AG04449 (cell line): ENCODE measurements around the gene DOCK3.

Source experiments
- CTCF ChIA-PET: fragments of 350-600 bp; formaldehyde crosslinking; extraction: SDS; loops from one replicate; lab custom pipeline; 2021; ENCODE audit warnings: antibody characterized with exemption; lab: Yijun Ruan, JAX
- POLR2A ChIA-PET: fragments of 400-600, 350-600 bp; formaldehyde crosslinking; extraction: SDS; loops from one replicate; lab custom pipeline; 2020; ENCODE audit warnings: antibody characterized with exemption, inconsistent platforms; lab: Yijun Ruan, JAX
- DNase-seq: peaks from one replicate; pipeline ENCODE4 v3.0.0-alpha.2; 2010; ENCODE audit warnings: low read depth, low spot score
- H3K4me3 ChIP-seq: 2 replicates; pipeline ENCODE4 v1.5.1; 2011; ENCODE audit warnings: low read depth, mild to moderate bottlenecking, control low read depth, low read length
- CTCF ChIP-seq: IDR thresholded peaks from one replicate; pipeline ENCODE4 v1.5.1; 2011; ENCODE audit warnings: mild to moderate bottlenecking, moderate library complexity, low read length, control low read depth, inconsistent platforms; ENCODE audit not compliant: insufficient read depth; ENCODE audit errors: missing control alignments

DOCK3 gene

DNA sequence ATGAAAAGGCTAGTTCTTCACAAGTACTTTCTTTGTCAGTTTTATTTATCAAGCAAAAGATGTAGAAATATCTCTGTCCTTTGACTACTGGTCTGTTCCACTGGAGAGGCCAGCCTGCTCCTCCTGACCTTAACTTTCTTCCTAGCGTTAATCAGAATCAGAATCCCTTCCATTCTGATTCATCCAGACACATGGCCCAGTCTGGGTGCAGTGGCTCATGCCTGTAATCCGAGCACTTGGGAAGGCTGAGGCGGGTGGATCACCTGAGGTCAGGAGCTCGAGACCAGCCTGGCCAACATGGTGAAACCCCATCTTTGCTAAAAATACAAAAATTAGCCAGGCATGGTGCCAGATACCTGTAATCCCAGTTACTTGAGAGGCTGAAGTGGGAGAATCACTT is 678.4 kb downstream of the DOCK3 start:
- TF ChIP-seq CTCF, result no peak
- ChIA-PET CTCF (interaction anchor here (1.1 kb wide), 1 partner anchor 37 kb away, joined by 3 read pairs; no protein-coding TSS in a partner anchor), POLR2A (no interaction called here)

DNA sequence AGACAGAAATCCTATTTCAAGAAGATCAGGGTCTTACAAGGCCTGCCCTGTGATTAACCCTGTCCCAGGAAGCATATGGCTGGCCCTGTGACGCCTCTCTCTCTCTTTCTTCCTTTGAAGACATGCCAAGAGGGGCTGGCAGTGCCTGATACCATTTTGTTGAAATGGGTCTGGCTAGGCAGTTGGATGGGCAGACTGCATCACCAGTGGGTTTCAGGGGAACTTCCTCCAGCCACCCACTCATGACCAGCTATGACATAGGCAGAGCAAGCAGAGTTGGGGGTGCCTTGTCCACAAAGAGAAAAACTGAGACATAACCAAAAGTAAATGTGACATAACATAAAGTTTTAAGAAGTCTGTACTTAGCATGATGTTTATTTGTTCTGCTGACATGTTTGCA is 679.0 kb downstream of the DOCK3 start:
- CTCF ChIA-PET, result interaction anchor here (3.2 kb wide), 1 partner anchor 18 kb away, joined by 10 read pairs; no protein-coding TSS in a partner anchor
- no peak for DNase-seq
- no peak for TF ChIP-seq CTCF
- POLR2A ChIA-PET, result no interaction called here
- H3K4me3 ChIP-seq, result no peak overlapping the region

More for the DNA sequence above, 678.4 kb downstream of the DOCK3 start:
- DNase-seq, result no peak
- H3K4me3 ChIP-seq, result no peak overlapping the region

- no peak for DNase-seq
- no peak for TF ChIP-seq CTCF
- H3K4me3 ChIP-seq, result no peak overlapping the region
- CTCF ChIA-PET, result interaction anchor here (3.2 kb wide), 1 partner anchor 17 kb away, joined by 10 read pairs; no protein-coding TSS in a partner anchor
- POLR2A ChIA-PET, result no interaction called here
Measured at GRCh38 chr3:51354172-51354571, 679.4 kb downstream of the DOCK3 start.

DNA sequence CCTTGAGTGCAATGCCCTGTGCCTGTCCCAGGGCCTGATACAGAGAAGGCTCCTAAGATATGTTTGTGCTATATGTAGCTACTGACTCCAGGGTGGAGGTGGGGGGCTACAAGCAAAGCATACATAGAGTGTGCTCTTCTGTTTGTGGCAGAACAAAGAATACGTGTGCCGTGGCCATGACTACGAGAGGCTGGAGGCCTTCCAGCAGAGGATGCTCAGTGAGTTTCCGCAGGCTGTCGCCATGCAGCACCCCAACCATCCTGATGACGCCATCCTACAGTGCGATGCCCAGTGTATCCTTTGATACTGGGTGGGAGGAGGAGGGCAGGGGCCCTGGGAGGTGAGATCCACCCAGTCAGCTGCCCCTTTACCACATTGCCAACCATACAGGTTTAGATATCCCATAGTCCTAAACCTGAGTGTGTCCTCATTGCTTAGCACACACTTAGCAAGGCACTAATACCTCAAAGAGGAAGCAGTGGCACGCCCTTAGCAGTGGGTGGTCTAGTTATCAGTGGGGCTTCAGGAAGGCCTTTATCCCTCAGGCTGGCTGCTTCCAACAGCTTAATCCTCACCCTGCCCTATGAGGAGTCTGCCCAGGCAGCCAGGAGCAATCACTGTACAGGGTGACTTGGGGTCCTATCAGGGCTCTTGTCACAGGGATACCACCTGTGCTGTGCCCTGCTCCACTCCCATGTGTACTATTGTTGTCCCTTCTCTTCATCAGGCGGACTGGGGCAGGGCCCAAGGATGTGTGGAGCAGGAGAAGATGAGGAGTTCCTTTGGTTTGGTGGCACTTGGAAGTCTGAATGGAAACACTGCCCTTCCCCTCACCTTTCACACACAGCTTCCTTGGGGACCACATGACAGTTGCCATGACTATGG is 680.2 kb downstream of the DOCK3 start:
- no peak for TF ChIP-seq CTCF
- no peak overlapping the region for H3K4me3 ChIP-seq
- POLR2A ChIA-PET, result no interaction called here
- no peak for DNase-seq
- CTCF ChIA-PET, result interaction anchor here (1.0 to 3.2 kb wide), 2 partner anchors 17 to 739 kb away, joined by 3 to 10 read pairs; no protein-coding TSS in a partner anchor

GRCh38 chr3:51355891-51356578 is 681.3 kb downstream of the DOCK3 start:
- DNase-seq, result no peak
- CTCF ChIA-PET, result interaction anchor here (1.0 to 3.2 kb wide), 2 partner anchors 16 to 740 kb away, joined by 3 to 10 read pairs; no protein-coding TSS in a partner anchor

More at GRCh38 chr3:51355891-51356578, 681.3 kb downstream of the DOCK3 start:
- TF ChIP-seq CTCF, result no peak
- no peak overlapping the region for H3K4me3 ChIP-seq
- POLR2A ChIA-PET, result no interaction called here
